ENCODE data around the gene CAVIN3.

CAVIN3 gene

DNA sequence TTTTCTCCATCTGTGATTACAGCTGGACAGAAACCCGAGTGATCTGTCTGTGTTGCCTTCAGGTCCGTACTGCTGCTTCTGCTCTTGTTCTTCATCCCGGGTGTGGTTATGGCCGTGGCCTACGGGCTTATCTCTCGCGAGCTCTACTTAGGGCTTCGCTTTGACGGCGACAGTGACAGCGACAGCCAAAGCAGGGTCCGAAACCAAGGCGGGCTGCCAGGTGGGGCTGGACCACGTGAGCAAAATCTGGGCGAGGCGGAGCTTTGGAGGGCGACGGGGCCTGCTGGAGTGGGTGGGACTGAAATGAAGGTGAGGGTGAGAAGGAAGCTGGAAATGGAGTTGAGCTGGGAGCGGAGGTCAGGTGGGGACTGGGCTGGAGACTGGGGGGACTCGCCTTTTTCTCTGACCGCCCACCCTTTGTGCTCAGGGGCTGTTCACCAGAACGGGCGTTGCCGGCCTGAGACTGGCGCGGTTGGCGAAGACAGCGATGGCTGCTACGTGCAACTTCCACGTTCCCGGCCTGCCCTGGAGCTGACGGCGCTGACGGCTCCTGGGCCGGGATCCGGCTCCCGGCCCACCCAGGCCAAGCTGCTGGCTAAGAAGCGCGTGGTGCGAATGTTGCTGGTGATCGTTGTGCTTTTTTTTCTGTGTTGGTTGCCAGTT is 49.6 kb downstream of the CAVIN3 start:
- no peak for DNase-seq

DNA sequence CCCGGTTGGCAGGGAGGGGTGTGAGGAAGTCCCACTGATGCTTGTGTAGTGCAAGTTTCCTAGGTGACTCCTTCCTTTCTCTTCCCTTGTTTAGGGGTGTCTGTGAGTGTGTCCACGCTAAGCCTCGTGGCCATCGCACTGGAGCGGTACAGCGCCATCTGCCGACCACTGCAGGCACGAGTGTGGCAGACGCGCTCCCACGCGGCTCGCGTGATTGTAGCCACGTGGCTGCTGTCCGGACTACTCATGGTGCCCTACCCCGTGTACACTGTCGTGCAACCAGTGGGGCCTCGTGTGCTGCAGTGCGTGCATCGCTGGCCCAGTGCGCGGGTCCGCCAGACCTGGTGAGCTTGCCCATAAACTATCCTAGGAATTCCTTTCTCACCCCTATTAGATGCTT is 50.3 kb downstream of the CAVIN3 start:
- no peak for DNase-seq

Measured in nucleus accumbens (tissue), 56 donors.